Thyroid gland (tissue), 4 donors: ENCODE results near the gene ITGA1.
A peak's percentile ranks its signal among the peaks of the same experiment; 100 is the strongest.

ENCODE experiments used
- POLR2A ChIP-seq, 2 donors: fragments of 450-650 bp; IDR thresholded peaks; one replicate each; pipeline ENCODE4 v1.6.1; 2017; ENCODE audit warnings: antibody characterized with exemption in 2 of 2, mild to moderate bottlenecking in 2 of 2, moderate library complexity in 1 of 2
- TF ChIP-seq, protein P1 (sequence below), 6 experiments: fragments of 200-600 bp in 3 of 6; fragments of 450-650 bp in 3 of 6; sonication (generic) in 3 of 6; IDR thresholded peaks; one replicate each; pipeline ENCODE4 v1.5.1; 2016 to 2019; ENCODE audit warnings: antibody characterized with exemption in 6 of 6, mild to moderate bottlenecking in 2 of 6, inconsistent platforms in 1 of 6, moderate library complexity in 1 of 6

DNA sequence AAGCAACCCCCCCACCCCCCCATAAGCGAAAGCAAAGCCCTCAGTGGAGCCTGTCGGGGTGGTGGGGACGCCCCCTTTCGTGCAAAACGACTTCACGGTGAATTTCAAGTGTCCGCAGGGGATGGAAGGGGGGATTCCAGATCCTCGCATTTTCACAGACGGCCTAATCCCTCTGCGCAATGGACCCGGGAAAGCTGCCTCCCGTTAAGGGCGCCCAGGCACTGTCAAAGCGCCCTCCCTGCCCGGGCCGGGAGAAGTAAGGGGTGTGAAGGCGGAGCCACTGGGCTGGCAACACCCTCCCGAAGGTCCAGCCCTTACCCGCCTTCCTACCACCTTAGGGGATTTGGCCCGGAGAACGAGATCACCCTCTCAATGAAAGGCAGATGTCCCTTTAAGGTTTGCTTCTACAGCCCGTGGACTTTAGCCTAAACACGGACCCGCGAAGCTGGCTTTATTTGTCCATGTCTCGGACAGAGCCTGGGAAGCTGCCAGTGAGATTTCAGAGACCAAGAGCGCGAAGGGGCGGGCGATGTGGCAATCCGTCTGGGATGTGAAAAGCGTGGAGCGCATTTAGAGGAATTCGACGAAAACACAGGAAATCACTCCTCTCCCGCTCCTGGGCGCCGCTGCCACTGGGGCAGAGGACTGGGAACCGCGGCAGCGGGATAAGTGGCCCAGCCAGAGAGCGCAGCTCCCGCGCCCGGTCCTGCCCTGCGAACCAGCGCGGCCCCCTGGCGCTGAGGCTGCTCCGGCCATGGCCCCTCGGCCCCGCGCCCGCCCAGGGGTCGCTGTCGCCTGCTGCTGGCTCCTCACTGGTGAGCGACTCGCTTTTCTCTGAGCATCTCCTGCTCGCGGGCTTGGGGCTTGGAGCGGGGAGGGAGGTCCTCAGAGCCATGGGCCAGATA is at the start of gene ITGA1, which contains the start of gene PELO:
- TF ChIP-seq, protein P1, sequence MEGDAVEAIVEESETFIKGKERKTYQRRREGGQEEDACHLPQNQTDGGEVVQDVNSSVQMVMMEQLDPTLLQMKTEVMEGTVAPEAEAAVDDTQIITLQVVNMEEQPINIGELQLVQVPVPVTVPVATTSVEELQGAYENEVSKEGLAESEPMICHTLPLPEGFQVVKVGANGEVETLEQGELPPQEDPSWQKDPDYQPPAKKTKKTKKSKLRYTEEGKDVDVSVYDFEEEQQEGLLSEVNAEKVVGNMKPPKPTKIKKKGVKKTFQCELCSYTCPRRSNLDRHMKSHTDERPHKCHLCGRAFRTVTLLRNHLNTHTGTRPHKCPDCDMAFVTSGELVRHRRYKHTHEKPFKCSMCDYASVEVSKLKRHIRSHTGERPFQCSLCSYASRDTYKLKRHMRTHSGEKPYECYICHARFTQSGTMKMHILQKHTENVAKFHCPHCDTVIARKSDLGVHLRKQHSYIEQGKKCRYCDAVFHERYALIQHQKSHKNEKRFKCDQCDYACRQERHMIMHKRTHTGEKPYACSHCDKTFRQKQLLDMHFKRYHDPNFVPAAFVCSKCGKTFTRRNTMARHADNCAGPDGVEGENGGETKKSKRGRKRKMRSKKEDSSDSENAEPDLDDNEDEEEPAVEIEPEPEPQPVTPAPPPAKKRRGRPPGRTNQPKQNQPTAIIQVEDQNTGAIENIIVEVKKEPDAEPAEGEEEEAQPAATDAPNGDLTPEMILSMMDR (IDR thresholded peaks at IDR 0.05): peak in 4 of 6 experiments; percentile 22 to 55 (median 47)
- TF ChIP-seq POLR2A (IDR thresholded peaks at IDR 0.05): peak in 1 of 2 donors; percentile 78
